Measurements from ENCODE around the gene HSFX2.
"Not testable (repeated sequence)": the region's sequence is repeated elsewhere in the genome, so short reads cannot be mapped to it uniquely, and the experiment has no call there.

Gene HSFX2

GRCh38 chrX:149595214-149595613 is at the start of gene HSFX2:
TSS of gene HSFX2 (minus strand) at chrX:149595314. CDS start at chrX:149594700, 614 bp downstream.
- DNase-seq (ENCODE audit: low read depth in 3 of 3) = not testable (repeated sequence)

- DNase-seq (ENCODE audit: low read depth in 3 of 3) = no peak
These were observed 48.4 kb upstream of the HSFX2 start for GRCh38 chrX:149643496-149643895.

- no peak for DNase-seq (ENCODE audit: low read depth in 3 of 3)
These were observed 46.7 kb upstream of the HSFX2 start for GRCh38 chrX:149641835-149642234.

- DNase-seq (ENCODE audit: low read depth in 3 of 3) = no peak
These were observed 46.3 kb upstream of the HSFX2 start for GRCh38 chrX:149641432-149641831.

GRCh38 chrX:149639568-149639967 is 44.5 kb upstream of the HSFX2 start:
- no peak for DNase-seq (ENCODE audit: low read depth in 3 of 3)

- DNase-seq (ENCODE audit: low read depth in 3 of 3) = no peak
These were observed 43.7 kb upstream of the HSFX2 start for GRCh38 chrX:149638860-149639259.

- no peak for DNase-seq (ENCODE audit: low read depth in 3 of 3)
These were observed 38.4 kb upstream of the HSFX2 start for GRCh38 chrX:149633511-149633910.

GRCh38 chrX:149631234-149632165 is 36.4 kb upstream of the HSFX2 start, which contains the start of gene TMEM185A:
TSS of gene TMEM185A (minus strand) at chrX:149631792. CDS start at chrX:149631580, 212 bp downstream.
- DNase-seq (ENCODE audit: low read depth in 3 of 3) = peak; percentile 41 to 55 (median 53)

- DNase-seq (ENCODE audit: low read depth in 3 of 3) = no peak
These were observed 35.6 kb upstream of the HSFX2 start for GRCh38 chrX:149630681-149631233.

GRCh38 chrX:149629730-149630387 is 34.7 kb upstream of the HSFX2 start:
- DNase-seq (ENCODE audit: low read depth in 3 of 3) = no peak

GRCh38 chrX:149628768-149629167 is 33.7 kb upstream of the HSFX2 start:
- no peak for DNase-seq (ENCODE audit: low read depth in 3 of 3)

- DNase-seq (ENCODE audit: low read depth in 3 of 3) = no peak
These were observed 33.2 kb upstream of the HSFX2 start for GRCh38 chrX:149628280-149628679.

- DNase-seq (ENCODE audit: low read depth in 3 of 3) = not testable (repeated sequence)
These were observed 31.7 kb upstream of the HSFX2 start for GRCh38 chrX:149626829-149627228.

- DNase-seq (ENCODE audit: low read depth in 3 of 3) = not testable (repeated sequence)
These were observed 24.5 kb upstream of the HSFX2 start for GRCh38 chrX:149619662-149620061.

- DNase-seq (ENCODE audit: low read depth in 3 of 3) = no peak
These were observed 23.8 kb upstream of the HSFX2 start for GRCh38 chrX:149618871-149619270.

GRCh38 chrX:149611623-149612175 is 16.6 kb upstream of the HSFX2 start:
- no peak for DNase-seq (ENCODE audit: low read depth in 3 of 3)

GRCh38 chrX:149610511-149610910 is 15.4 kb upstream of the HSFX2 start:
- no peak for DNase-seq (ENCODE audit: low read depth in 3 of 3)

GRCh38 chrX:149607699-149608098 is 12.6 kb upstream of the HSFX2 start:
- DNase-seq (ENCODE audit: low read depth in 3 of 3) = no peak

GRCh38 chrX:149605248-149605885 is 10.3 kb upstream of the HSFX2 start:
- DNase-seq (ENCODE audit: low read depth in 3 of 3) = not testable (repeated sequence)

GRCh38 chrX:149598603-149599002 is 3.5 kb upstream of the HSFX2 start:
- DNase-seq (ENCODE audit: low read depth in 3 of 3) = not testable (repeated sequence)

GRCh38 chrX:149595943-149596342 is 829 bp upstream of the HSFX2 start:
- not testable (repeated sequence) for DNase-seq (ENCODE audit: low read depth in 3 of 3)

- DNase-seq (ENCODE audit: low read depth in 3 of 3) = not testable (repeated sequence)
These were observed 4.1 kb downstream of the HSFX2 start for GRCh38 chrX:149590993-149591392.
